Calu3 (cell line): ENCODE measurements around the gene CIPC. TPM values are rescaled to one million over a fixed set of nuclear protein-coding genes. Genes with fewer than 3 reads are reported as not detected.

Experiments used
- BruUV-seq: library from RNA; stranded (reverse); fragments of 400-500 nt; replicated peaks from 2 replicates; lab custom pipeline; 2021; lab: Mats Ljungman, UMichigan
- CTCF ChIA-PET: fragments of 300-600 bp; sonication (Branson Sonifier 250); formaldehyde crosslinking; loops from one replicate; lab custom pipeline; 2022; ENCODE audit warnings: antibody characterized with exemption; lab: Charles Lee
- DNase-seq: peaks from one replicate; pipeline ENCODE4 v3.0.0; 2022
- H3K27ac Mint-ChIP-seq: one replicate; pipeline ENCODE4 v1.8.0; 2022; ENCODE audit warnings: mixed read lengths; ENCODE audit not compliant: unreplicated experiment
- H3K27me3 Mint-ChIP-seq: one replicate; pipeline ENCODE4 v1.8.0; 2022; ENCODE audit warnings: mixed read lengths; ENCODE audit not compliant: unreplicated experiment
- H3K36me3 Mint-ChIP-seq: one replicate; pipeline ENCODE4 v1.8.0; 2022; ENCODE audit warnings: mild to moderate bottlenecking, moderate library complexity, mixed read lengths; ENCODE audit not compliant: insufficient read depth, unreplicated experiment
- H3K4me1 Mint-ChIP-seq: one replicate; pipeline ENCODE4 v1.8.0; 2022; ENCODE audit warnings: mild to moderate bottlenecking, low read depth, mixed read lengths; ENCODE audit not compliant: unreplicated experiment
- H3K4me3 Mint-ChIP-seq: one replicate; pipeline ENCODE4 v1.8.0; 2022; ENCODE audit warnings: mild to moderate bottlenecking, low read depth, moderate library complexity, mixed read lengths; ENCODE audit not compliant: unreplicated experiment
- H3K9me3 Mint-ChIP-seq: one replicate; pipeline ENCODE4 v1.8.0; 2022; ENCODE audit warnings: low read depth, mixed read lengths; ENCODE audit not compliant: unreplicated experiment
- intact Hi-C: fragments of 100-400 bp; cut with micrococcal nuclease; formaldehyde crosslinking; loops from one replicate; pipeline ENCODE4 v1.10.0; 2022; ENCODE audit not compliant: unreplicated experiment
- total RNA-seq: library from RNA; stranded (reverse); gene quantifications from 2 replicates; pipeline ENCODE4 v1.2.3, GENCODE V29; 2022
- TF ChIP-seq, protein P1 (sequence below): fragments of 200-600 bp; IDR thresholded peaks from one replicate; pipeline ENCODE4 v1.8.0; 2022; ENCODE audit warnings: antibody characterized with exemption; ENCODE audit not compliant: unreplicated experiment

The CIPC gene
- total RNA-seq, 1 experiment from 2014 or later = 16.5 TPM

GRCh38 chr14:77053046-77053841 is 44.8 kb upstream of the CIPC start:
- BruUV-seq = no TSS peak
- no peaks in the 10 kb centered on the region for H3K27me3 Mint-ChIP-seq

GRCh38 chr14:77055306-77055705 is 42.8 kb upstream of the CIPC start:
- DNase-seq = no peak
- intact Hi-C loops = loop anchor here (5.0 kb wide), 1 partner anchor 33 kb away; no protein-coding TSS in a partner anchor
- TF ChIP-seq, protein P1, sequence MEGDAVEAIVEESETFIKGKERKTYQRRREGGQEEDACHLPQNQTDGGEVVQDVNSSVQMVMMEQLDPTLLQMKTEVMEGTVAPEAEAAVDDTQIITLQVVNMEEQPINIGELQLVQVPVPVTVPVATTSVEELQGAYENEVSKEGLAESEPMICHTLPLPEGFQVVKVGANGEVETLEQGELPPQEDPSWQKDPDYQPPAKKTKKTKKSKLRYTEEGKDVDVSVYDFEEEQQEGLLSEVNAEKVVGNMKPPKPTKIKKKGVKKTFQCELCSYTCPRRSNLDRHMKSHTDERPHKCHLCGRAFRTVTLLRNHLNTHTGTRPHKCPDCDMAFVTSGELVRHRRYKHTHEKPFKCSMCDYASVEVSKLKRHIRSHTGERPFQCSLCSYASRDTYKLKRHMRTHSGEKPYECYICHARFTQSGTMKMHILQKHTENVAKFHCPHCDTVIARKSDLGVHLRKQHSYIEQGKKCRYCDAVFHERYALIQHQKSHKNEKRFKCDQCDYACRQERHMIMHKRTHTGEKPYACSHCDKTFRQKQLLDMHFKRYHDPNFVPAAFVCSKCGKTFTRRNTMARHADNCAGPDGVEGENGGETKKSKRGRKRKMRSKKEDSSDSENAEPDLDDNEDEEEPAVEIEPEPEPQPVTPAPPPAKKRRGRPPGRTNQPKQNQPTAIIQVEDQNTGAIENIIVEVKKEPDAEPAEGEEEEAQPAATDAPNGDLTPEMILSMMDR = no peak
- no peaks in the 10 kb centered on the region for H3K36me3 Mint-ChIP-seq
- BruUV-seq = no TSS peak
- CTCF ChIA-PET = interaction anchor here (0.6 kb wide), 1 partner anchor 23 kb away, joined by 3 read pairs; no protein-coding TSS in a partner anchor
- H3K4me1 Mint-ChIP-seq = peaks cover 9% of the 10 kb centered on the region
- H3K27ac Mint-ChIP-seq = no peak overlapping the region
- H3K4me3 Mint-ChIP-seq = no peak overlapping the region
- H3K27me3 Mint-ChIP-seq = no peaks in the 10 kb centered on the region
- H3K9me3 Mint-ChIP-seq = no peaks in the 10 kb centered on the region

More at GRCh38 chr14:77053046-77053841, 44.8 kb upstream of the CIPC start:
- Mint-ChIP-seq H3K36me3 (no peaks in the 10 kb centered on the region), H3K4me1 (no peaks in the 10 kb centered on the region), H3K9me3 (no peaks in the 10 kb centered on the region), H3K27ac (no peak overlapping the region), H3K4me3 (no peak overlapping the region)
- CTCF ChIA-PET = interaction anchor here (0.7 to 1.0 kb wide), 3 partner anchors 23 to 140 kb away, joined by 3 to 4 read pairs (median 3); no protein-coding TSS in a partner anchor
- intact Hi-C loops = loop anchor here (1.0 kb wide), 1 partner anchor 140 kb away; no protein-coding TSS in a partner anchor
- TF ChIP-seq, protein P1 = peak; percentile 70
- peak; percentile 67 for DNase-seq

DNA sequence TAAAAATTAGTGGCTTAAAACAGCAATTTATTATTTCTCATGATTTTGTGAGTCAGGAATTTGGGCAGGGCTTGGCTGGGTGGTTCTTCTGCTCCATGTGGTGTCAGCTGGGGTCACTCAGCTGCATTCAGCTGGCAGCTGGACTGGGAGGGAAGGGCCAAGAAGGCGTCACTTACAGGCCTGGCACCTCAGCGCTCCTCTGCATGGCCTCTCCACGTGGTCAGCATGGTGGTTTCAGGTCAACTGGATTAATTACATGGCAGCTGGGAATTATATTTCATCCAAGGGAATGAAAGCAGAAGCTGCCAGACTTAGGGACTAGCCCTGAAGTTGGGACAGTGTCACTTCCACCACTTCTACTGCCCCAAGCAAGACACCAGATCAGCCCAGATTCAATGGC is 42.1 kb upstream of the CIPC start:
- no TSS peak for BruUV-seq
- CTCF ChIA-PET = interaction anchor here (0.7 kb wide), 1 partner anchor 143 kb away, joined by 4 read pairs; no protein-coding TSS in a partner anchor
- intact Hi-C loops = loop anchor here (5.0 kb wide), 1 partner anchor 34 kb away; no protein-coding TSS in a partner anchor

DNA sequence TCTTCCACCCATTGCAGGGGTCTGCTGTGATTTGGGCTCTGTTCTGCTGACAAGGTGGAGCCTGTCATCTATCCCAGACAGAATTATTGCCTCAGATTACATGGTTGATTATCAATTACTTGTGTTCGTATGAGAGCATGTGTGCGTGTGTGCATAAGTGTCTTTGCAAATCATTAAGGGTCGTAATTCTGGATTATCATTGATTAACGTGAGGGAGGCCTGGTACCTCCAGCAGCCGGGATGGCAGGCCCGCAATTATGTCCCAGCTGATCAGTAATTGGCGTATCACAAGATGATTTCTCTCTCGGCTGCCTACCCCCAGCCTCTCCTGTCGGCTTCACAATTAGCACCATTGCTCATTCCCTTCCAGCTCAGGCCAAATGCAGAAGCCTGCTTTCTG is 39.9 kb upstream of the CIPC start:
- Mint-ChIP-seq H3K36me3 (no peaks in the 10 kb centered on the region), H3K9me3 (no peaks in the 10 kb centered on the region), H3K4me3 (no peak overlapping the region), H3K27me3 (no peaks in the 10 kb centered on the region), H3K4me1 (peaks cover 9% of the 10 kb centered on the region), H3K27ac (no peak overlapping the region)
- TF ChIP-seq, protein P1 = no peak
- BruUV-seq = no TSS peak
- intact Hi-C loops = loop anchor here (5.0 kb wide), 1 partner anchor 36 kb away; no protein-coding TSS in a partner anchor
- DNase-seq = no peak
- CTCF ChIA-PET = no interaction called here

More for the DNA sequence above, 42.1 kb upstream of the CIPC start:
- DNase-seq = no peak
- Mint-ChIP-seq H3K27ac (no peak overlapping the region), H3K4me1 (peaks cover 9% of the 10 kb centered on the region), H3K36me3 (no peaks in the 10 kb centered on the region), H3K9me3 (no peaks in the 10 kb centered on the region), H3K4me3 (no peak overlapping the region), H3K27me3 (no peaks in the 10 kb centered on the region)
- TF ChIP-seq, protein P1 = no peak
